PC-3 (cell line): Measurements from ENCODE around the gene CCL22.

ENCODE experiments used
- CTCF ChIP-seq: fragments of 300-600 bp; sonication (generic); conservative IDR thresholded peaks from 2 replicates; pipeline ENCODE4 v1.5.1; 2017; ENCODE audit warnings: antibody characterized with exemption, low read depth, mild to moderate bottlenecking, low read length
- EZH2phosphoT487 ChIP-seq: fragments of 300-600 bp; sonication (generic); IDR thresholded peaks from 2 replicates; pipeline ENCODE4 v1.6.1; 2018; ENCODE audit warnings: mild to moderate bottlenecking, antibody characterized with exemption, low read length, borderline replicate concordance

- TF ChIP-seq EZH2phosphoT487 (no peak), CTCF (no peak)
These were observed 4.3 kb upstream of the CCL22 start for GRCh38 chr16:57354311-57354710.
